Stimulated activated CD4-positive, alpha-beta T cell treated with anti-CD3 and anti-CD28 coated beads, Interleukin-4, amount 100 ng/mL, for 4 hours (primary cell): ENCODE data around the gene EPB42.
"Not testable (repeated sequence)": the region's sequence is repeated elsewhere in the genome, so short reads cannot be mapped to it uniquely, and the experiment has no call there.

Experiments used
- DNase-seq, 2 experiments: peaks; one replicate each; pipeline ENCODE4 v3.0.0-alpha.2; 2020

The EPB42 gene

DNA sequence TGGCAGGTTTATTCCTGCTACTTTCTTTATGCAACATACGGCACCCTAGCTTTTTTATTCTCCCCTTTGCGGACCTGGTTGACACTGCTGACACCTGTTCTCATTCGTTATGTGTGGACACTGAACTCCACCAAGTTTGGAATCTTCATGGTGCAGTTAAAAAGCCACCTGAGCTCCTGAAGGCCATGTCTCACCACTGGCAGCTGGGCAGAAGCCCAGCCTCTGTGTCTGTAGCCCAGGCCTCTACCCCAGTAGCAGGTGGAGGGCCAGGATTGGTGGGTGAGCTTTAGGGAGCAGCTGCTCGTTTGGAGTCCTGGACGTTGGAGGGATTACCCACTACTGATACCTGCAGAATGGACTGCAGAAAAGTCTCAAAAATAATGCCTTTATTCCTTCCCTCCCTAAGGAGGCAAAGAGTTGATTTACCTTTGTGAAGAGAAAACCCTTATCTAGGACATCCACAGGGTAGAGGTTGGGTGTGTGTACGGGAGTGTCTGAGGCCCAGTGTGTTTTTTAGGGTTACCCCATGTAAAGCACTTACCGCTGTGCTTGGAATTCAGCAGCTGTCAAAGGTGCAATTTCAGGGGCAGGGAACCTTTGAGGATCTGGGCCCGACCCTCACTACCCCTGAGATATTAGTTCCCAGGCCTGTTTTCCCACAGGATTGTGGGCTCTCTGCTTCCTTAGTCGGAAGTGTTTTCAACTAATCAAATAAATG, 36.3 kb downstream of the EPB42 start:
- DNase-seq, result no peak

DNA sequence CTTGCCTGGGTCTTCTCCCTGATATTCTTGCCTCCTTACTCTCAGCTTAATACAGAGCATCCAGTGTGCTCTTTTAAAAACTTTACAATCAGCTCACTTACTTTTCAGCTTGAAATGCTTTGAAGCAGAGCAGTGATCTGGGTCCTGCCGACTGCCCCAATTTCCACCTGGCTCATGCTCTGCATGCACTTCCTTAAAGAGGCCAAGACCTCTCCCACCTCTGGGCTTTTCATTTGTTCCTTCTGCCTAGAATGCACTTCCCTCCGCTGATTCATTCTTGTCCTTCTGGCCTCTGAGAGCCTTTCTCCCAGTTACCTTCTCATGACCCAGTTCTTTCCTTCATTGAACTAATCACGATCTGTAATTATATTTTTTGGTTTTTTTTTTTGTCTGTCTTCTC, 37.5 kb downstream of the EPB42 start:
- no peak for DNase-seq

DNA sequence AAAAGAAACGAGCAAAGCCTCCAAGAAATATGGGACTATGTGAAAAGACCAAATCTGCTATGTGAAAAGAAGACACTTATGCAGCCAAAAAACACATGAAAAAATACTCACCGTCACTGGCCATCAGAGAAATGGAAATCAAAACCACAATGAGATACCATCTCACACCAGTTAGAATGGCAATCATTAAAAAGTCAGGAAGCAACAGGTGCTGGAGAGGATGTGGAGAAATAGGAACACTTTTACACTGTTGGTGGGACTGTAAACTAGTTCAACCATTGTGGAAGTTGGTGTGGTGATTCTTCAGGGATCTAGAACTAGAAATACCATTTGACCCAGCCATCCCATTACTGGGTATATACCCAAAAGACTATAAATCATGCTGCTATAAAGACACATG, 43.7 kb downstream of the EPB42 start:
- DNase-seq, result not testable (repeated sequence)

DNA sequence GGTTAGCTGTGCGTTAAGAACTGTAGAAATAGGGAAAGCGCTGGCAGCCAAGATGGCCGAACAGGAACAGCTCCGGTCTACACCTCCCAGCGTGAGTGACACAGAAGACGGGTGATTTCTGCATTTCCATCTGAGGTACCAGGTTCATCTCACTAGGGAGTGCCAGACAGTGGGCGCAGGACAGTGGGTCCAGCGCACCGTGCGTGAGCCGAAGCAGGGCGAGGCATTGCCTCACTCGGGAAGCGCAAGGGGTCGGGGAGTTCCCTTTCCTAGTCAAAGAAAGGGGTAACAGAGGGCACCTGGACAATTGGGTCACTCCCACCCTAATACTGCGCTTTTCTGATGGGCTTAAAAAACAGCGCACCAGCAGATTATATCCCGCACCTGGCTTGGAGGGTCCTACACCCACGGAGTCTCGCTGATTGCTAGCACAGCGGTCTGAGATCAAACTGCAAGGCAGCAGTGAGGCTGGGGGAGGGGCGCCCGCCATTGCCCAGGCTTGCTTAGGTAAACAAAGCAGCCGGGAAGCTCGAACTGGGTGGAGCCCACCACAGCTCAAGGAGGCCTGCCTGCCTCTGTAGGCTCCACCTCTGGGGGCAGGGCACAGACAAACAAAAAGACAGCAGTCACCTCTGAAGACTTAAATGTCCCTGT, 45.0 kb downstream of the EPB42 start:
- DNase-seq, result not testable (repeated sequence)

DNA sequence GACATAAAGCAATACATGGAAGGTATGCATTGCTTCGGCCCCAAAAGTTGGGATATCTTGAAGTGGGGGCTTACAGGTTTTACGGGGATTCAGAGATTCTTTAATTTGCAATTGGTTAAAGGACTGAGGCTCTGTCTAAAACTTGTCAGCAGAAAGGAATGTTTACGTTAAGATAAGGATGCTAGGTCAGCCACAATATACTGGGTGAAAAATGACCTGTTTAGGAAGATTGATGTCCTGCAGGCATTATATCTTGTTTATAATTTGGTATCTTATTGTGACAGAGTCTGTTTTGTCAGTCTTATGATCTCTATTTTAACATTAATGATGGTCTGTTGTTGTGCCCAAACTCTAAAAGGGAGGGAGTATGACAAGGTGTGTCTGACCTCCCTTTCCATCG, 50.9 kb downstream of the EPB42 start:
- no peak for DNase-seq

DNA sequence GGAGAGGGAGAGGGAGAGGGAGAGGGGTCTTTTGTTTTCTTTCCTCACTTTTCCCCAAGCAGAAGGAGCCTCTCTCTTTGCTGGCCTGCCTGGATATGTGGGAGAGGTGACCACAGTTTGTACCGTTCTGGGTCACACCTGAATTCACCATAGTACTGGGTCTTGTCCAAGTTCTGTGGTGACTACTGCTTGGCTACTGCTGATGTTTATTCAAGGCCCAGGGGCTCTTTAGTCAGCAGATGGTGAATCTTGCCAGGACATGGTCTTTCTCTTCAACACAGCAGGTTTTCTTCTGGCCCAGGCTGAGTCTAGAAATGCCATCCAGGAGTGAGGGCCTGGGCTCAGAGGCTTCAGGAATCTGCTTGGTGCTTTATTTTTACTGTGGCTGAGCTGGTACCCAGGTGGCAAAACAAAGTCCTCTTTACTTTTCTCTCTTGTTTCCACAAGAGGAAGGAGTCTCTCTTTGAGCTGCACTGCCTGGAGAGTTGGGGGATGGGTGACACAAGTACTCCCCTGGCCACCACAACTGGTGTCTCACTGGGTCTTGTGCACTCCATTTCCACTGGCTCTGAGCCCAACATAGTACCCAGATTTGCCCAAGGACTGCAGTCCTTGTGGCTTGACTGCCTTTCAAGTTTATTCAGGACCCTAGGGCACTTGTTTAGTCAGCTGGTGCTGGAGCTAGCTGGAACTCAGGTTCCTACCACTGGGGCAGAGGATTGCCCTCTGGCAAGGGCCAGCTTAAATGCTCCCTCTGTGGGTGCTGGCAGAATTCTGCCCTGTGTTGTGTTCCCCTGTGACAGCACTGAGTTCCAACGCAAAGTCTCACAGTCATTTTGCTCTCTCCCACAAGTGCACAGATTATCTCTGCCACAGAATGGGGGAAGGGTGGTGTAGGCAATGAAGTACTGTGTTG, 52.4 kb downstream of the EPB42 start:
- DNase-seq, result no peak

DNA sequence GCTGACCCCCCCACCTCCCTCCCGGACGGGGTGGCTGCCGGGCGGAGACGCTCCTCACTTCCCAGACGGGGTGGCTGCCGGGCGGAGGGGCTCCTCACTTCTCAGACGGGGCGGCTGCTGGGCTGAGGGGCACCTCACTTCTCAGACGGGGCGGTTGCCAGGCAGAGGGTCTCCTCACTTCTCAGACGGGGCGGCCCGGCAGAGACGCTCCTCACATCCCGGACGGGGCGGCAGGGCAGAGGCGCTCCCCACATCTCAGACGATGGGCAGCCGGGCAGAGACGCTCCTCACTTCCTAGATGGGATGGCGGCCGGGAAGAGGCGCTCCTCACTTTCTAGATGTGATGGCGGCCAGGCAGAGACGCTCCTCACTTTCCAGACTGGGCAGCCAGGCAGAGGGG, 53.6 kb downstream of the EPB42 start:
- DNase-seq, result not testable (repeated sequence)

DNA sequence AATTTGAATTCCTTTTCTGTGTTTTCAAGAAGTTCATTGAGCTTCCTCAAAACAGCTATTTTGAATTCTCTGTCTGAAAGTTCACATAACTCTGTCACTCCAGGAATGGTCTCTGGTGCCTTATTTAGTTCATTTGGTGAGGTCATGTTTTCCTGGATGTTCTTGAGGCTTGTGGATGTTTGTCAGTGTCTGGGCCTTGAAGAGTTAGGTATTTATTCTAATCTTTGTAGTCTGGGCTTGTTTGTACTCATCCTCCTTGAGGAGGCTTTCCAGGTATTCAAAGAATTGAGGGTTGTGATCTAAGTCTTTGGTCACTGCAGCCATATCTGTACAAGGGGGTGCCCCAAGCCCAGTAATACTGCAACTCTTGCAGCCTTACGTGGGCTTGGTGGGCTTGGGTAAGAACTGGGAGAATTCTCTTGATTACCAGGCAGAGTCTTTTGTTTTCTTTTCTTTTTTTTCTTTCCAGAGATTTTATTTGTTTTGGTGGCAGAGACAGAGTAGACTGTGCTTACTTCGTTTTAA, 55.0 kb downstream of the EPB42 start:
- no peak for DNase-seq

DNA sequence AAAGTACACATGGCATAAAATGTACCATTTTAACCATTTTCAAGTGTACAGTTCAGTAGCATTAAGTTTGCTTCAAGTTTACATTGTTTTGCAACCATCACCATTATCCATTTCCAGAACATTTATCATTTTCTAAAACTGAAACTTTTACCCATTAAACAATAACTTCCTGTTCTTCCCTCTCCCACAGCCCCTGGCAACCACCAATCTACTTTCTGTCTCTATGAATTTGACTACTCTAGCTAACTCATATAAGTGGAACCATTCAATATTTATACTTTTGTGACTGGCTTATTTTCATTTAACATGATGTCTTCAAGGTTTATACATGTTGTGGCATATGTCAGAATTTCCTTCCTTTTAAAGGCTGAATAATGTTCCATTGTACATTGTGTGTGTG, 67.5 kb downstream of the EPB42 start:
- DNase-seq, result no peak

DNA sequence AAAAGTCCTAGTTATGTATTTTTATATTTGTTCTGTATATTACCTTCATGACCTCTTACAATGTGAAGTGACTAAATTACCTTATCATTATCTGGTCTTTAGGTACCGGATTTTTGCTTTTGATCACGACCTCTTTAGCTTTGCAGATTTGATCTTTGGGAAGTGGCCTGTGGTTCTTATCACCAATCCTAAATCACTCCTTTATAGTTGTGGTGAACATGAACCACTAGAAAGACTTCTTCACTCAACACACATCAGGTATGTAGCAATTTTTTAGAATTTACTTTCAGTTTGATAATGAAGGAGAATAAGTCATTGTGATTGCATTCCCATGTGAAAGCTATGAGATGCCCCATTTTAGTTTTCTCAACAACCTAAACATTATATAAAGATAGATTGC, 69.1 kb downstream of the EPB42 start:
- DNase-seq, result no peak

DNA sequence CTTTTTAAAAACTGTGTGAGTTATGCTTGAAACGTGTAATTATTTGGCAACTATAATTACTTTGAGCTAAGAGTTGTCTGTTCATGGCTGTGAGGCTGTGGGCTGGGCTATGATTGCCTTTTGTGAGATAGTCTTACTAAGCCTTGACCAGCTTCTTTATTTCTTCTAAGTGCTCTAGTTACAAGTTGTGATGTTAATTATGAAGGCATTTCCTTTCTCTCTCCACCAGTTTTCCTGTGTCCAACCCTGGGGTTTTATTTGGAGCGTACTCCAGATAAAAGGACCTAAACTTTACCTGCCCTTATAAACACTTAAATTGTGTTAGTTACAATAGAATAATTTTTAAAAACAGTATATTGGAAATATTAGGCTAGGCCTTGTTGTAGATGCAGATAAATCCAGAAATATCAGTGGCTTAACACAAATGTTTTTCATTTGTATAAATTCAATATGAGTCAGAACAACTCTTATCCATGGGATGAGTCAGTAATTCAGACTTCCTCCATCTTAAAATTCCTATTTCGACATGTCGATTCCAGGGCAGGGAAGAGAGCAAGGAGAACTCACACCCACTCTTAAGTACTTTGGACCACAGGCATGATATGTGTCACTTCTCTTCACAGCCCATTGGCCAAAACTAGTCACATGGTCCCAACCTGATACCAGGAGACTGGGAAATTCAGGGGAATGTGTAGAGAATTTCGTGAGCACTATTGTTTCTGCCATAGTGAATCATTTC, 70.5 kb downstream of the EPB42 start:
- no peak for DNase-seq
